Mucosa of descending colon (tissue), 3 donors: Measurements from ENCODE around the gene C20orf202. TPM values are rescaled to one million over a fixed set of nuclear protein-coding genes. Genes with fewer than 3 reads are reported as not detected.

ENCODE experiments used
- ATAC-seq: fragments of 200-7000 bp; cut with Tn5 transposase; one replicate; pipeline ENCODE4 v1.9.1; 2020; ENCODE audit warnings: mild to moderate bottlenecking, moderate library complexity
- DNase-seq, 3 donors: peaks; one replicate each; pipeline ENCODE4 v3.0.0-alpha.2; 2020
- H3K36me3 ChIP-seq: fragments of 200-600 bp; one replicate; pipeline ENCODE4 v1.8.0; 2021; ENCODE audit warnings: low read depth, mild to moderate bottlenecking
- H3K4me1 ChIP-seq: fragments of 200-600 bp; one replicate; pipeline ENCODE4 v1.8.0; 2021; ENCODE audit warnings: low read depth, mild to moderate bottlenecking
- H3K4me3 ChIP-seq: fragments of 200-600 bp; one replicate; pipeline ENCODE4 v1.8.0; 2021; ENCODE audit warnings: mild to moderate bottlenecking
- H3K9me3 ChIP-seq: fragments of 200-600 bp; one replicate; pipeline ENCODE4 v1.8.0; 2021; ENCODE audit warnings: mild to moderate bottlenecking
- intact Hi-C, 2 donors: fragments of 100-400 bp; cut with DNase I in 1 of 2; cut with micrococcal nuclease in 1 of 2; formaldehyde crosslinking; loops; one replicate each; pipeline versions ENCODE4 v1.11.0 to v1.11.1; 2022; cut with DNase I, micrococcal nuclease
- total RNA-seq, 3 donors: library from RNA; stranded (reverse); fragmentation: NEBNext Ultra II Directional in 2 of 3; extraction: Animal tissue kit (Norgen Biotek cat#: 25700) in 2 of 3; gene quantifications; one replicate each; pipeline versions ENCODE4 v1.2.1 to v1.2.4, GENCODE V29; 2021 to 2023
- TF ChIP-seq, protein P1 (sequence below): fragments of 200-600 bp; IDR thresholded peaks from one replicate; pipeline ENCODE4 v1.8.0; 2022; ENCODE audit warnings: antibody characterized with exemption, mild to moderate bottlenecking
- donor health status: DM: no; HTN: no; CAD: no; lungs with moderate emphysema.
- donor health status: DM: no; HTN: no; CAD: no.
- donor health status: DM: no; HTN: yes; CAD: no.

The C20orf202 gene
- total RNA-seq, 3 donors from 2014 or later, result 0.23 to 0.48 TPM; not detected in 1

- intact Hi-C loops, result no loop called here
- ATAC-seq (no peak), DNase-seq (no peak)
- H3K4me3 ChIP-seq, result no peak overlapping the region
- TF ChIP-seq, protein P1, sequence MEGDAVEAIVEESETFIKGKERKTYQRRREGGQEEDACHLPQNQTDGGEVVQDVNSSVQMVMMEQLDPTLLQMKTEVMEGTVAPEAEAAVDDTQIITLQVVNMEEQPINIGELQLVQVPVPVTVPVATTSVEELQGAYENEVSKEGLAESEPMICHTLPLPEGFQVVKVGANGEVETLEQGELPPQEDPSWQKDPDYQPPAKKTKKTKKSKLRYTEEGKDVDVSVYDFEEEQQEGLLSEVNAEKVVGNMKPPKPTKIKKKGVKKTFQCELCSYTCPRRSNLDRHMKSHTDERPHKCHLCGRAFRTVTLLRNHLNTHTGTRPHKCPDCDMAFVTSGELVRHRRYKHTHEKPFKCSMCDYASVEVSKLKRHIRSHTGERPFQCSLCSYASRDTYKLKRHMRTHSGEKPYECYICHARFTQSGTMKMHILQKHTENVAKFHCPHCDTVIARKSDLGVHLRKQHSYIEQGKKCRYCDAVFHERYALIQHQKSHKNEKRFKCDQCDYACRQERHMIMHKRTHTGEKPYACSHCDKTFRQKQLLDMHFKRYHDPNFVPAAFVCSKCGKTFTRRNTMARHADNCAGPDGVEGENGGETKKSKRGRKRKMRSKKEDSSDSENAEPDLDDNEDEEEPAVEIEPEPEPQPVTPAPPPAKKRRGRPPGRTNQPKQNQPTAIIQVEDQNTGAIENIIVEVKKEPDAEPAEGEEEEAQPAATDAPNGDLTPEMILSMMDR, result no peak
- H3K9me3 ChIP-seq, result no peaks in the 10 kb centered on the region
- no peaks in the 10 kb centered on the region for H3K4me1 ChIP-seq
- H3K36me3 ChIP-seq, result no peaks in the 10 kb centered on the region
These were observed 51.0 kb downstream of the C20orf202 start for GRCh38 chr20:1254254-1254653.

DNA sequence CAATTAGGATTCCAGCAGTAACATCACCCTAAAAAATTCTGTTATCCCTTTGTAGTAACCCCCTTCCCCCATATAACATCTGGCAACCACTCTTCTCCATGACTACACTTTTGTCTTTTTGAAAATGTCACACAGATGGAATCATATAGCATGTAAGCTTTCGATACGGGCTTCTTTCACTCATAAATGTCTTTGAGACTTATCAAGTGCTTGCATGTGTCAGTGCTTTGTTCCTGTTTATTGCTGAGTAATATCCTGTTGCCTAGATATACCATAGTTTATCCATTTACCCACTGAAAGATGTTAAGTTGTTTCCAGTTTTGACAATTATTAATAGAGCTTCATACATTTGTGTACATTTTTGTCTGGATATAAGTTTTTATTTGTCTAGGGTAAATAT lies 52.4 kb downstream of the C20orf202 start:
- H3K36me3 ChIP-seq, result no peaks in the 10 kb centered on the region

More for the DNA sequence above, 52.4 kb downstream of the C20orf202 start:
- TF ChIP-seq, protein P1, result no peak
- H3K4me1 ChIP-seq, result no peaks in the 10 kb centered on the region
- ATAC-seq (no peak), DNase-seq (no peak)
- no peaks in the 10 kb centered on the region for H3K9me3 ChIP-seq
- no peak overlapping the region for H3K4me3 ChIP-seq
- intact Hi-C loops, result no loop called here

Other genes starting within 250 kb of the C20orf202 start
- under 1 TPM in 2 of 3 donors, not detected in 1; 0.10 to 0.22 TPM for gene RSPO4, start 201.1 kb upstream of the C20orf202 start, total RNA-seq
- 100 to 1,000 TPM; 113 to 118 (median 117) TPM for gene PSMF1, start 84.9 kb upstream of the C20orf202 start, total RNA-seq
- gene TMEM74B, start 18.5 kb upstream of the C20orf202 start, total RNA-seq, result 1 to 10 TPM in 2 of 3 donors, under 1 TPM in 1; 0.38 to 2.6 (median 2.1) TPM
- not detected for gene RAD21L1, start 22.6 kb downstream of the C20orf202 start, total RNA-seq
- 10 to 100 TPM in 1 of 3 donors, 1 to 10 TPM in 2; 1.1 to 11.7 (median 2.2) TPM for gene SNPH, start 62.8 kb downstream of the C20orf202 start, total RNA-seq
- gene SDCBP2, start 125.7 kb downstream of the C20orf202 start, total RNA-seq, result 100 to 1,000 TPM; 165 to 447 (median 320) TPM
- 100 to 1,000 TPM; 168 to 326 (median 300) TPM for gene FKBP1A, start 189.6 kb downstream of the C20orf202 start, total RNA-seq